Stimulated activated CD8-positive, alpha-beta memory T cell treated with anti-CD3 and anti-CD28 coated beads, Interleukin-15, amount 100 ng/mL, for 24 hours (primary cell): ENCODE results near the gene ROR1.

ENCODE experiments used
- DNase-seq: peaks from one replicate; pipeline ENCODE4 v3.0.0-alpha.2; 2020; ENCODE audit warnings: low read depth

The ROR1 gene

GRCh38 chr1:63977466-63977865, 203.6 kb downstream of the ROR1 start:
- DNase-seq = no peak

GRCh38 chr1:63980740-63981407, 207.1 kb downstream of the ROR1 start:
- DNase-seq = no peak

DNA sequence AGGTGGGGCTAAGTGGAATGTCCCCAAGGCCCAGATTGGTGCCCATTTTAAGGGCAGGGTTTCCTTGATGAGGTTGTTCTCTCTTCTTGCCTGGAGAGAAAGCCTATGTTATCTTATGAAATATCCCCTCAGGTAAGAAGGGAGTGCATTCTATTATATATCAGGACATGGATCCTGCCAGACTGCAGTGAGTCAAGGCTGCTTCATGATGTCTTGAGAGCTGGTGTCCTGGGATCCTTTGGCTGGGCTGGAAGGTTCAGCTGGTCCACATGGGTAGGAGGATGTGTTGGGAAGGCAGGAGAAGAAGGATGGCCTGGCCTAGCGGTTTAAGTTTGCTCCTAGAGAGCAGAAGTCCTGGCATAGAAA, 207.6 kb downstream of the ROR1 start:
- DNase-seq = no peak

GRCh38 chr1:63982201-63982600, 208.4 kb downstream of the ROR1 start:
- DNase-seq = no peak

GRCh38 chr1:63983391-63984256, 209.8 kb downstream of the ROR1 start:
- no peak for DNase-seq

DNA sequence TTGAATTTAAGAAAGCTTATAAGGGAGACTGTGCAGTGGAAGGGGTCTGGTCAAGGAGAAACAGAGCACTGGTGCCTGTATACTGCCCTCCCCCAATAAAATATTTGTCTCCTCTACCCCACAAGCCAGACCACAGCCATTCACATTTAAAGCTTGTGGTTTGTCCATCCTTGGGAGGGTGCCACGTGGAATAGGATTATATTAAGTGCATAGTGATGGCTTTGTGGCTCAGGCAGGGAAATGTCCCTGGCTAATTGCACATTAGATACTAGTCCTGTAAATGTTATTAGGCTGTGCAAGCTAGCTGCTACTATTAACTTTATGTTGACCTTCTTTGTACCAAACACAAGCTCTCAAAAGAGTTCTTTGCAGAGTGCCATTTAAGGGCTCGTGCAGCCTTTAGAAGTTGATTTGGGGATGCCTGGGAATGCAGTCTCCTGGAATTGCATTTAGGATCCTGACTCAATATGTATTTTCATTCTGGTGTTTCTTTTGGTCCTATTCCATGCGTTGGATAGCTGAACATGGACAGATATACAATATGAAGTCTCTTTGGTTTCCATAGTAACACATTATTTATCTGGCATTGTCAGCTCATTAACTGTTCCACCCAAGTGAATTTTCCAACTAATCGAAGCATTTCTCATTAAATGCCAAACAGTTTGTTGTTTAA, 210.6 kb downstream of the ROR1 start:
- no peak for DNase-seq

- no peak for DNase-seq
These were observed 211.1 kb downstream of the ROR1 start for GRCh38 chr1:63984930-63985290.

DNA sequence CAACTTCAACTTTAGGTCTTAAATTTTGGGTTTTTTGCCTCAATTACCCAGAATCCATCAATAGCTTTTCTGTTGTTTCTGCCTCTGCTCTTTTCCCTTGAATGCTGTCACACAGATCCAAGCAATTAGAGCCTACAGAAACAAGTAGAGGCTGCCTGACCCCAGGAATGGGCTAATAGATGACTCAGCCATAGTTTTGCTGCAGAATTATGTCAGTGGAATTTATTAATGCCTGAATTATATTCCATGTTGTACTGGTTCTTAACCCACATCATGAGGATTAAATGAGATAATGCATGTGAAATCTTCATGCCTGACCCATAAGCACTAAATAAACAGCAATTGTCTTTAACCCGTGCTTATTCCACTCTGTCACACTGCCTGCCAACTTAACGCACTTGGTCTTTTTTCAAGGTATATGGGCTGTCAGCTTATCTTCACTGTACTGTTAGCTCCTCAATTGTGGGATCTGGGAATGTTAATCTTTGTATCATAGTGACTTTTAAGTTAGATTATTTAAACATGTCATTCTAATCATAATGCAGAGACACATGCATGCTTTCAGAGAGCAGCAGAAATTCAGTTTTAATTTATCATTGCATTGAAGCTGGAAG, 213.3 kb downstream of the ROR1 start:
- no peak for DNase-seq

GRCh38 chr1:63987628-63988024, 213.8 kb downstream of the ROR1 start:
- DNase-seq = no peak

DNA sequence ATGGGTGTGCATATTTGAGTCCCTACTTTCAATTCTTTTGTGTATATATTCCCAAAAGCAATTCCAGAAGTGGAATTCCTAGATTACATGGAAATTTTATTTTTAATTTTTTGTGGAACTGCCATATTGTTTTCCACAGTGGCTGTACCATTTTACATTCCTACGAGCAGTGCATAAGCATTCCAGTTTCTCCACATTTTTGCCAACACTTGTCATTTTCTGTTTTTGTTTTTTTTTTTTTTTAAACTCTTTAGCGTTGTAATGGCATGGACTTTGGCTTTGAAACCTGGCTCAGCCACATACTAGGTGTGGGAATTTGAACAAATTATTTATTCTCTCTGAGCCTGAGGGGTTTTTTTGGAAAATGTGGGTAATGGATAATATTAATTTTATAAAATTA, 215.1 kb downstream of the ROR1 start:
- no peak for DNase-seq

- no peak for DNase-seq
These were observed 217.9 kb downstream of the ROR1 start for GRCh38 chr1:63991685-63992084.

- DNase-seq = no peak
These were observed 226.2 kb downstream of the ROR1 start for GRCh38 chr1:64000021-64000420.

DNA sequence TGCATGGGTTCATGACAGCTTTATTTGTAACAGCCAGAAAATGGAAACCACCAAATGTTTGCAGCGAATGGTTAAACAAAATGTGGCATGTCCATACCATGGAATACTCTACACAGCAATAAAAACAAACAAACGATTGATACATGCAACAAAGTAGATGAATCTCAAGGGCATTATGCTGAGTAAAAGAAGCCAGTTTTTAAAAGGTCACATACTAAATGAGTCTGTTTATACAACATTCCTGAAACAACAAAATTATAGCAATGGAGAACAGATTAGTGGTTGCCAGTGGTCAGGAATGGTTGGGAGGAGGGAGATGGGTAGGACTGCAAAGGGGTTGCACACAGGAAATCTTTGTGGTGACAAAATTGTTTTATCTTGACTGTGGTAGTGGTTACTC, 227.2 kb downstream of the ROR1 start:
- DNase-seq = no peak

- no peak for DNase-seq
These were observed 230.7 kb downstream of the ROR1 start for GRCh38 chr1:64004451-64005025.

GRCh38 chr1:64005801-64006200, 232.0 kb downstream of the ROR1 start:
- no peak for DNase-seq

DNA sequence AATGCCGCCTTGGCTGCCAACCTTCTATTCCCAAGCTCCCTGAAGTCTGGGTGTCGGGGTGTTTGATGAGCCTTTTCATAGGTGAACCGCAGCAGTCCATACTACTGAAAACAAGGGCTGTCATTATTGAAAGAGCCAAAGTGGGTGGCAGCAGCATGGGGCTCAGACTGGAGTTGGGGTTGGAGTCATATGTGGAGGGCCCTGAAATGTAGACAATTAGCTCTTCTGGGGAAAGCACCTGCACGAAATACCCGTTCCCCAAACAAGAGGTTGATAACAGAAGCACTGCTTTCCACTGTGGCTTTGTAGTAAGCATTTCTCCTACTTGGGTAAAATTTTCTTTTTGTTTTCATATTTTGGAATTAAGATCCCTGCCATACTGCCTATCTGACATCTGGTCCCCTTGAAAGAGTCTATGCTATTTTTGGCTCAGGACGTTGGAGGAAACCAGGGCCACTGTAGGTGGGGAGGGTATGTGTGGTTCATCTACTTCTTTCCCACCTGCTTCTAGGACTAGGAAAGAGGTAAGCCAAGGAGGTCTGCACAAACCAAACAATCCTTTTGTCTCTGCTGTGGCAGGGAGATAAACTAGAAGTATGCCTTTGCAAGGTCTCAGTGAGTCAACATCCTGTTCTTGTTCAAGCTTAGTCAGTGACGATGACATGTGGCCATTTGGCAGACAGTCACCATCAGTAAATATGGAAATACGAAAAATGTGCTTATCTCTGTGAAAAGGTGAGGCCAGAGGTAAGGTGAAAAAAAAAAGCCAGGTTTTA, 232.6 kb downstream of the ROR1 start:
- DNase-seq = no peak

GRCh38 chr1:64010316-64010715, 236.5 kb downstream of the ROR1 start:
- DNase-seq = no peak

- DNase-seq = no peak
These were observed 239.6 kb downstream of the ROR1 start for GRCh38 chr1:64013395-64013794.

DNA sequence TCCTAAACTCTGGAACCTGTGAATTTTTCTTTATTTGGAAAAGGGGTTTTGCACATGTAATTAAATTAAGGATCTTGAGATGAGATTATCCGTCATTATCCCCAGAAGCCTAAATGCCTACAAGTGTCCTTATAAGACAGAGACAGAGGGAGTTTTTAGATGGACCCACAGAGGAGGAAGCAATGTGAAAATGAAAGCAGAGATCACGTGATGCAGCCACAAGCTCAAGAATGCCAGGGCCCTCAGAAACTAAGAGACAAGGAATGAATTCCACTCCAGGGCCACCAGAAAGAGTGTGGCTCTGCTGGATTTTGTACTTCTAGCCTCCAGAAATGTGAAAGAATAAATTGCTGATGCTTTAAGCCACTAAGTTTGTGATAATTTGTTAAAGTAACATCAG, 246.0 kb downstream of the ROR1 start:
- no peak for DNase-seq

DNA sequence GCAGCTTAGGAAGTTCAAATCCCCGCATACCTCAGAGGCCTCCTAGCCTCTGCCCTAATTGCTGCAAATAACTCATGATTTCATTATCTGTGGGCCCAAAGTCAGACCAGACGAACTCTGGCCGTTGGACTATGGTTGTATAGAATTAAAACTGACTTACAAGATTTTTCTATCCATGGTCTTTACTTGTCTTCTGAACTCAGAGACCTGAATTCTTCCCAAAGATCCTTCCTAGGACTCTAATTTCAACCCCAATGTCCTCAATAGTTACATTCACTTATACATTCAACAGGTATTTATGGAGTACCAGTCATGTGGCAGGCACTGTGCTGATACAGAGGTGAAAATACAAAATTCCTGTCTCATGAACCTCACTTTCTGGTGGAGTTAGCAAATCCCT, 247.2 kb downstream of the ROR1 start:
- no peak for DNase-seq

- DNase-seq = no peak
These were observed 251.2 kb downstream of the ROR1 start for GRCh38 chr1:64025051-64025450.

DNA sequence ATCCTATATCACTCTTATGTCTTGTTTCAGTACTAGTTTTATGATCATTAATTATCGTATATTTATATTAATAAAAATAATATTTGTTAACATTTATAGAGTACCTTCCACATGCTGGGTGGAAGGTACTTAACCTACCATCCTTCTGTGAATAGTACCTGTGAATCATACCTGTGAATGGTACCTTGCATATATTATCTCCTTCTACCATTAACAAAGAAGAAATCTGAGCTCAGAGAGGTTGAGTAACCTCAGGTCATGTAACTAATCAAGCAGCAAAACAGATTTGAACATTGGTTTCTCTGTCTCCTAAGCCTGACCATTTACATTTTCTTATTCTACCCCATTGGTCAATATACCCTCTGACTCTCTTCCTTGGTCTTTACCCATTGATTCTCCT, 255.2 kb downstream of the ROR1 start:
- DNase-seq = no peak
